Prostate gland (tissue), 2 donors: ENCODE results near the gene GAN. TPM values are rescaled to one million over a fixed set of nuclear protein-coding genes. Genes with fewer than 3 reads are reported as not detected.

Source experiments
- DNase-seq: peaks from one replicate; pipeline ENCODE4 v3.0.0-alpha.2; 2019; ENCODE audit warnings: low spot score
- H3K27ac ChIP-seq, 2 donors: fragments of 200-600 bp; sonication (generic); 2 replicates each; pipeline ENCODE4 v1.5.1; 2017 to 2019
- H3K27me3 ChIP-seq: fragments of 200-600 bp; sonication (generic); replicated peaks from 2 replicates; pipeline ENCODE4 v1.5.1; 2019; ENCODE audit not compliant: insufficient read depth
- H3K36me3 ChIP-seq, 2 donors: fragments of 200-600 bp; sonication (generic); 1 replicate in 1 of 2; 2 replicates in 1 of 2; pipeline versions ENCODE4 v1.5.1 to v1.8.1; 2017 to 2019
- H3K4me1 ChIP-seq: fragments of 200-600 bp; sonication (generic); replicated peaks from 2 replicates; pipeline ENCODE4 v1.5.1; 2019
- H3K4me3 ChIP-seq, 2 donors: fragments of 200-600 bp; sonication (generic); 2 replicates each; pipeline ENCODE4 v1.5.1; 2017 to 2019
- H3K9me3 ChIP-seq: fragments of 200-600 bp; sonication (generic); 2 replicates; pipeline ENCODE4 v1.5.1; 2017
- POLR2A ChIP-seq: fragments of 450-650 bp; IDR thresholded peaks from one replicate; pipeline ENCODE4 v1.6.1; 2016; ENCODE audit warnings: antibody characterized with exemption, mild to moderate bottlenecking
- POLR2AphosphoS5 ChIP-seq: sonication (generic); formaldehyde crosslinking; IDR thresholded peaks from one replicate; pipeline ENCODE4 v1.6.1; 2017; ENCODE audit warnings: antibody characterized with exemption
- WGBS: methylation state at CpG from one replicate; pipeline ENCODE4 v1.1.5; 2018; 5-methylcytosine and 5-hydroxymethylcytosine counted together
- intact Hi-C: fragments of 100-400 bp; cut with DNase I; formaldehyde crosslinking; loops from one replicate; pipeline ENCODE4 v1.14.2; 2022
- total RNA-seq, 2 donors: library from RNA; depleted of rRNA; stranded (reverse); fragments of >200 nt; gene quantifications; one replicate each; pipeline ENCODE4 v1.1.0, GENCODE V29; 2016
- TF ChIP-seq, protein P1 (sequence below), 4 experiments: fragments of 200-600 bp in 2 of 4; fragments of 450-650 bp in 2 of 4; sonication (generic) in 2 of 4; IDR thresholded peaks; 1 replicate in 3 of 4; 2 replicates in 1 of 4; pipeline ENCODE4 v1.5.1; 2016 to 2019; ENCODE audit warnings: antibody characterized with exemption in 4 of 4, mild to moderate bottlenecking in 2 of 4, moderate library complexity in 2 of 4

Gene GAN
- total RNA-seq, 2 donors from 2014 or later, result 8.2 to 10.1 TPM

DNA sequence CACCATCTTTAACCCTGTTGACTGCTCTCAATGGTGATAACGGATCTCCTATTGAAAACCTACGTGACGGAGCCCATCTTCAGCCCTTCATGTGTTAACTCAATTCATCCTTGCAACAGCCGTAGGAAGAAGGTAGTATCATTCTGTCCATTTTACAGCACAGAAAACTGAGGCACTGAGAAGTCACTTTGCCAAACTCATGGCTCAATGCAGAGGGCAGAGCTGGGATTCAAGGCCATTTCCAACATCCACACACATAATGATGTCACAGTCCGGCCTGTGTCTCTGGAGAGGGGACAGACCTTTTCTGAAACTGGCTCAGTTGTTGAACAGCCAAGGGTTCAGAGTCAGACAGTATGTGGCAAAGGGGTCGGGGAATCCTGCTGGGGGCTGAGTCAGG lies 77.2 kb downstream of the GAN start:
- no peak for DNase-seq
- TF ChIP-seq, protein P1, sequence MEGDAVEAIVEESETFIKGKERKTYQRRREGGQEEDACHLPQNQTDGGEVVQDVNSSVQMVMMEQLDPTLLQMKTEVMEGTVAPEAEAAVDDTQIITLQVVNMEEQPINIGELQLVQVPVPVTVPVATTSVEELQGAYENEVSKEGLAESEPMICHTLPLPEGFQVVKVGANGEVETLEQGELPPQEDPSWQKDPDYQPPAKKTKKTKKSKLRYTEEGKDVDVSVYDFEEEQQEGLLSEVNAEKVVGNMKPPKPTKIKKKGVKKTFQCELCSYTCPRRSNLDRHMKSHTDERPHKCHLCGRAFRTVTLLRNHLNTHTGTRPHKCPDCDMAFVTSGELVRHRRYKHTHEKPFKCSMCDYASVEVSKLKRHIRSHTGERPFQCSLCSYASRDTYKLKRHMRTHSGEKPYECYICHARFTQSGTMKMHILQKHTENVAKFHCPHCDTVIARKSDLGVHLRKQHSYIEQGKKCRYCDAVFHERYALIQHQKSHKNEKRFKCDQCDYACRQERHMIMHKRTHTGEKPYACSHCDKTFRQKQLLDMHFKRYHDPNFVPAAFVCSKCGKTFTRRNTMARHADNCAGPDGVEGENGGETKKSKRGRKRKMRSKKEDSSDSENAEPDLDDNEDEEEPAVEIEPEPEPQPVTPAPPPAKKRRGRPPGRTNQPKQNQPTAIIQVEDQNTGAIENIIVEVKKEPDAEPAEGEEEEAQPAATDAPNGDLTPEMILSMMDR (IDR thresholded peaks at IDR 0.05), result no peak
- no peak for TF ChIP-seq POLR2AphosphoS5
- TF ChIP-seq POLR2A, result no peak
- 97% methylated on average over 6 of the region's 6 CpGs for WGBS

DNA sequence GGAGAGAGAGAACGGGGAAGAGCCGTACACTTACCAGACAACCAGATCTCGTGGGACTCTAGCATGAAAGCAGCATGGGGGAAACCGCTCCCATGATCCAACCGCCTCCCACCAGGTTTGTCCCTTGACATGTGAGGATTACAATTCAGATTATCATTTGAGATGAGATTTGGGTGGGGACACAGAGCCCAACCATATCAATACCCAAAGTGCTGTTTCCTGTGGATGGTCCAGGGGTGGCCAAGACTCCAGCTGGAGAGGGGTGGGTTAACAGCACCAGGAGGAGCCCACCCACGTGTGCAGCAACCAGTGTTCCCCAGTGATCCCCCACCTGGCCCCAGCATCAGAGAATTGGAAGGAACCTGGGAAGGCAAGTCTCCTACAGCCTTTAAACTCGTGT lies 79.7 kb downstream of the GAN start:
- Histone ChIP-seq H3K4me1 (no peaks in the 10 kb centered on the region), H3K4me3 (no peak overlapping the region), H3K27me3 (no peaks in the 10 kb centered on the region), H3K36me3 (no peaks in the 10 kb centered on the region), H3K27ac (no peak overlapping the region), H3K9me3 (no peaks in the 10 kb centered on the region)
- no peak for TF ChIP-seq POLR2AphosphoS5
- TF ChIP-seq, protein P1 (IDR thresholded peaks at IDR 0.05), result no peak
- no peak for DNase-seq
- intact Hi-C loops, result no loop called here
- WGBS, result 85% methylated on average over 7 of the region's 7 CpGs

More for the DNA sequence above, 77.2 kb downstream of the GAN start:
- Histone ChIP-seq H3K27me3 (no peaks in the 10 kb centered on the region), H3K9me3 (no peaks in the 10 kb centered on the region), H3K27ac (no peak overlapping the region), H3K4me1 (no peaks in the 10 kb centered on the region), H3K36me3 (no peaks in the 10 kb centered on the region), H3K4me3 (no peak overlapping the region)
- intact Hi-C loops, result no loop called here

DNA sequence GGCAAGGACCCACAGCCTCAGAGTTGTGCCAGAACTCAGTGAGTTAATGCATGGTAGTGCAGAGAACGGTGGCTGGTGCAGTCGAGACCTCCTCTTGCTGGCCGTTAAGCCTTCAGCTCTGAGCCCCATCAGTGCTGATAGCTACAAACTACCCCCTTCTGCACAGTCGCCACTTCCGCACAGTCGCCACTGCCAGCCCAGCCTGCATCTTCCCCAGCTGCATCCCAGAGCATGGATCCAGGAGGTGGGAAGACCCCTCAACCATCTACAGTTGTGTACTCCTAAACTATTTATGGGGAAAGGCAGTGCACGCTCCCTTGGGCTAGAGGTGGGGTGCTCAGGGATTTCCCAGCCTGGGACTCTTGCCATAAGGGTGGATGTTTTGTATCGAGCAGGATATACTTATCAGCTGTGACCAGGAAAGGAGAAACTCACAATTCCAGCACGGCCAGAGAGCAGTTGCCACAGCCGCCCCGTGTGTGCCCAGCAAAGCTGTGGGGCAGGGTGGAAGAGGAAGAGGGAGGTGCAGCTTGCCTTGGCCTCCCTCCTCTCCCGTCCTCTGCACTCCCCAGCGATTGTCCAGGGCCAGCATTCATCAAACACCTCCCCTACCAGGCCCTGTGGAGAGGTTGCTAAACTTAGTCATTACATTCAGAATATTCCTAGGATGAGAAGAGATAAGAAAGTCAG lies 80.3 kb downstream of the GAN start:
- intact Hi-C loops, result no loop called here
- Histone ChIP-seq H3K4me1 (no peaks in the 10 kb centered on the region), H3K4me3 (no peak overlapping the region), H3K9me3 (peaks cover 4% of the 10 kb centered on the region), H3K27me3 (no peaks in the 10 kb centered on the region), H3K27ac (no peak overlapping the region), H3K36me3 (no peaks in the 10 kb centered on the region)
- WGBS, result 47% methylated on average over 13 of the region's 13 CpGs
- no peak for DNase-seq
- TF ChIP-seq POLR2A, result no peak
- TF ChIP-seq POLR2AphosphoS5, result no peak
- TF ChIP-seq, protein P1 (IDR thresholded peaks at IDR 0.05), result no peak

DNA sequence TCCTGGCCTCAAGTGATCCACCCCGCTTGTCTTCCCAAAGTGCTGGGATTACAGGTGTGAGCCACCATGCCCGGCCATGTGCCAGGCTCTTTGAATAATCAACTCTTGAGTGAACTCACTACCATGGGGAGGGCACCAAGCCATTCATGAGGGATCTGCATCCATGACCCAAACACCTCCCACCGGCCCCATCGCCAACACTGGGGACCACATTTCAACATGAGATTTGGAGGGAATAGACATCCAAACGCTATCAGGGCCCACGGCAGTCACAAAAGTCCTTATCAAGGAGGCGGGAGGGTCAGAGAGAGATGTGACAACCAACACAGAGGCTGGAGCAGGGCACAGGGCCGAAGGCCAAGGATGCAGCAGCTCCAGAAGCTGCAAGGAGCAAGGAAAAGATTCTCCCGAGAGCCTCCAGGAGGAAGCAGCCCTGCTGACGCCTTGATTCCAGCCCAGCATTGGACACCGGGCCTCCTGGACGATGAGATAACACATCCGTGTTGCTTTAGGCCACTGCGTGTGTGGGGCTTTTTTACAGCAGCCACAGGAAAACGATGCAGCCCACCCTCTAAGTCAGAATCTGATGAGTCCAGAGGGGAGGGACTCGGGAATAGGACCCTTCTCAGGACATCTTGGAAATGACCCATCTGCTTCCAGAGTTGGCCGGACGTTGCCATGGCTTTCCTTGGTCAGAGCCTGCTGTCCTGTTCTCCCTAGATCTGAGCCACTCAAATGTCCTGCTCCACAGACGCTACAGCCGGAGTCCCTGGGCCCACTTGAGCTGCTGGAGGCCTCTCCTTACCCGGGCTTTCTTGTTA lies 82.5 kb downstream of the GAN start:
- intact Hi-C loops, result no loop called here
- Histone ChIP-seq H3K27me3 (no peaks in the 10 kb centered on the region), H3K4me1 (no peaks in the 10 kb centered on the region), H3K4me3 (no peak overlapping the region), H3K27ac (no peak overlapping the region), H3K36me3 (no peaks in the 10 kb centered on the region), H3K9me3 (peaks cover 6% of the 10 kb centered on the region)
- 84% methylated on average over 21 of the region's 21 CpGs for WGBS
- no peak for DNase-seq
- TF ChIP-seq, protein P1 (IDR thresholded peaks at IDR 0.05), result no peak
- TF ChIP-seq POLR2A (no peak), POLR2AphosphoS5 (no peak)
